Rectal smooth muscle tissue (tissue), 1 donor: ENCODE measurements around the gene MB.

Source experiments
- H3K27ac ChIP-seq: one replicate; pipeline ENCODE4 v1.7.0; 2013; ENCODE audit warnings: low read depth, low read length, inconsistent platforms
- H3K27me3 ChIP-seq: one replicate; pipeline ENCODE4 v1.7.0; 2013; ENCODE audit warnings: low read length; ENCODE audit not compliant: control insufficient read depth, insufficient read depth
- H3K36me3 ChIP-seq: one replicate; pipeline ENCODE4 v1.7.0; 2013; ENCODE audit warnings: low read length; ENCODE audit not compliant: control insufficient read depth, insufficient read depth
- H3K4me1 ChIP-seq: one replicate; pipeline ENCODE4 v1.7.0; 2013; ENCODE audit warnings: low read length; ENCODE audit not compliant: control insufficient read depth, insufficient read depth
- H3K4me3 ChIP-seq: one replicate; pipeline ENCODE4 v1.7.0; 2013; ENCODE audit warnings: low read length
- H3K9ac ChIP-seq: one replicate; pipeline ENCODE4 v1.7.0; 2013; ENCODE audit warnings: low read length

The MB gene

GRCh38 chr22:35568751-35569739, 48.1 kb downstream of the MB start:
- no peaks in the 10 kb centered on the region for H3K27me3 ChIP-seq
- no peak overlapping the region for H3K4me3 ChIP-seq
- H3K36me3 ChIP-seq = peaks cover 2% of the 10 kb centered on the region
- H3K4me1 ChIP-seq = peaks cover 17% of the 10 kb centered on the region
- H3K9ac ChIP-seq = no peak overlapping the region
- H3K27ac ChIP-seq = no peak overlapping the region

DNA sequence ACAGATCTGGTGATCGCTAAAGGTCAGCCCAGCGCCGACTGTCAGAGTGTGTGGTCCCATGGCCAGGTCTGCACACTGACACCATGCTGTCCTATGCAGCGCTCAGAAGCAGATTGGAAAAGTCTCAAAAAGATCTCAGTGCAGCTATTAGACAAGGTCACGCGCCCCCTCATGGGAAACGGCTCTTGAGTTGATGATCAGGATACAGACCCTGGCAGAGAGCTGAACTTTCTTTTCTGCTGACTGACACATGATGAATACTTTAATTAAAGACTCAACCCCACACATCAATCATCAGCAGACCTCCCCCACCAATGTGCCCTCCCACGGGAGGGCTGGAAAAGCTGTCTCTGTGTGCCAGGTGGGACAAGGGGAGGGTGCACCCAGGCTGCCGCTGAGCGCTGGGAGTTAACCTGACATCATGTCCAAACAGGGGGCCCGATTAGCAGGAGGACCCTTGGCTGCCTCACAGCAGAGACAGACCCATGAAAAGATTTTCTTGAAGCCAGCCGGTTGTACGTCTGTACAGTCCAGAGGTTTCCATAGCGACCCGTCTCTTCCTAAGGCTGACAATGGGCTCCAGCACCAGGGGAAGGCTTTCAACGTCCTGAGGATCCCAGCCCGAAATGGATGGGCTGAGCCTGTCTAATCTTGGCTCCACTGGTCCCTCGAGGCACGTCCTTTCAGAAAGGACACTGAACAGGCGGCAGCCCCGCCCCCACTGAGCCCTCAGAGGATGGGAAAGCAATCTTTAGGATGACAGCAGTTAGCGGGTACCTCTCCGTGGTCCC, 49.6 kb downstream of the MB start:
- Histone ChIP-seq H3K27me3 (no peaks in the 10 kb centered on the region), H3K36me3 (peaks cover 2% of the 10 kb centered on the region), H3K4me1 (peaks cover 17% of the 10 kb centered on the region), H3K27ac (no peak overlapping the region), H3K4me3 (no peak overlapping the region), H3K9ac (no peak overlapping the region)

DNA sequence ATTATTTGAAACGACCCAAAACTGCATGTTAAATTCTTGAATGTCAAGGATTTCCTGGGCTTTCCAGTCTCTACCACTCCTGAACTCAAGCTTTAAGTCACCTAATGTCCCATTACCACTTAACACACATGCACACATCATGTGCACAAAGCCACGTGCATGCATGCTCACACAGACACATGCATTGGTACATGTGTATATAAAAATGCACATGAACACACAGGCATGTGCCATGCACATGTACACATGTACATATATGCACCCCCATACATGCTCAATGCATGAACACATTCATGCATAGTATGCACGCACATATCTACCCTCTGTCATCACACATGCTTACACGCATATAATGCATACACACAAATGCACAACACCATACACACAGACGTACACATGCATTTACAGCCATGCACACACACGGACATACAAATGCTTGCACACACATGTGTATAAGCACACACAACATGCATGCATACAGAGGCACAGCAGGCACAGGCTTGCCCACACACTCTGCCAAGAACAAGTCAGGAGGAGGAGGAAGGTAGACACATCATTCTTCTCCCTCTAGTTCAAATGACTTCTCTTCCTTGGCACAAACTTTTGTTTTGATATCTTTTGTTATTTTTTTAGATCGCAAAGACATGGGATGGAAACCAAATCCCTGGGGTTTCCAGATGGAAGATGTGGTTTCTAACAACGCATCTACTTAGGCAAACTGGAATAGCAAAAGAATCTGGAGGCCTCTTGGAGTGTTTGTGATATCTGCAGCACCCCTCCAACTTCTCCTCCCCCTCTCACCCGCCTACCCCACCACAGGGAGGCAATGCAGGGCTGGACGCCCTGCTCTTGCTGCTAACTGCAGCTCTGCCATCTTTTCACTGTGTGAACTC, 51.9 kb downstream of the MB start:
- H3K27me3 ChIP-seq = no peaks in the 10 kb centered on the region
- H3K4me1 ChIP-seq = peaks cover 17% of the 10 kb centered on the region
- H3K36me3 ChIP-seq = peaks cover 2% of the 10 kb centered on the region
- H3K4me3 ChIP-seq = peak overlapping the region; percentile 15
- no peak overlapping the region for H3K9ac ChIP-seq
- peak overlapping the region; percentile 16 for H3K27ac ChIP-seq

GRCh38 chr22:35563211-35563610, 53.9 kb downstream of the MB start:
- Histone ChIP-seq H3K4me1 (peaks cover 17% of the 10 kb centered on the region), H3K27ac (no peak overlapping the region), H3K36me3 (peaks cover 2% of the 10 kb centered on the region), H3K9ac (no peak overlapping the region), H3K27me3 (no peaks in the 10 kb centered on the region), H3K4me3 (no peak overlapping the region)

DNA sequence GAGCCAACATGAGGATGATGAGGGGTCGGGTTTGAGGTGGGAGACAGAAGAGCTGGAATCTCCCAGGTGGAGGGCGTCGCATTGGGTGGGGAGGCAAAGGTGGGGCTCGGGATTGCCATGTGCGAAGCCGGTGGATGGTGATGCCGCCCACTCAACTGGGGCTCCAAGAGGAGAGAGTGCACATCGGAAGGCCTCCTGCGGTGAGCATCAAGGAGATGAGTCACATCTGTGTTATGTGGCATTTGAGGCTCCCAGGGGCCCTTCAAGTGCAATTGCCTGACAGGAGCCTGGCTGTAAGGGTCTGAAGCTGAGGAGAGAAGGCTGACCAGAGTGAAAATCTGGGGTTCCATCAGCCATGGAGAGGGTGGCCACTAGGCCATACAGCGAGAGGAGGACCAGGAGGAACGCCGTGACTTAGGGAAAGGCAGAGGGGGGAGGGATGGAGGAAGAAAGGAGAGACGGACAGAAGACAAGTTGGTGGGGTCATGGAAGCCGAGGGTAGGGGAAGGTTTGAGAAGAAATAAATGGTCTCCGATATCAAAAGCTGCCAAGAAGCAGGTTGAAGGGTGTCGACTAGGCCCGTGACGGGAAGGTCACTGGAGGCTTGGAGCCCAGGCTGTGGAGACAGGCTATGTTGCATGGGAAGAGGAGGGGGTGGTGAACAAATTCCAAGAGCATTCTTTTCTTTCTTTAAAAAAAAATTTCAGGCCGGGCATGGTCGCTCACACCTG, 55.2 kb downstream of the MB start:
- no peaks in the 10 kb centered on the region for H3K27me3 ChIP-seq
- no peak overlapping the region for H3K4me3 ChIP-seq

DNA sequence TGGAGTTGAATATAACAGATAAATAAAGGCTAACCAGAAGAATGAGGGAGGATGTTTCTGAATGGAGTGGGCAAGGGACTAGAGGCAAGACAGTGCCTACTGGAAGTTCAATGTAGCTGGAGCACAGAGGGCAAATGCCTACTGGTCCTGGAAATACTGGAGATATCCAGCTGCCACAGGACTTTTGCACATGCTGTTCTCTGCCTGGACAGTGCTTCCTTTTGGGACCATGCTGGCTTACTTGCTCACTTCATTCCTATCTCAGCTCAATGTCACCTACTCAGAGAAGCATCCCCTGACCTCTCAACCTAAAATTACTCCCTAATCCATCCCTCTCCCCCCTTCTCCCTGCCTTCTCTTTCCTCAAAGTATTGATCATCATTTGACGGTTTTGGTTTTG, 56.3 kb downstream of the MB start:
- Histone ChIP-seq H3K36me3 (no peaks in the 10 kb centered on the region), H3K4me1 (peaks cover 15% of the 10 kb centered on the region), H3K27ac (no peak overlapping the region), H3K27me3 (no peaks in the 10 kb centered on the region), H3K4me3 (no peak overlapping the region), H3K9ac (no peak overlapping the region)

More for the DNA sequence above, 55.2 kb downstream of the MB start:
- no peak overlapping the region for H3K27ac ChIP-seq
- peaks cover 17% of the 10 kb centered on the region for H3K4me1 ChIP-seq
- peaks cover 2% of the 10 kb centered on the region for H3K36me3 ChIP-seq
- H3K9ac ChIP-seq = no peak overlapping the region

DNA sequence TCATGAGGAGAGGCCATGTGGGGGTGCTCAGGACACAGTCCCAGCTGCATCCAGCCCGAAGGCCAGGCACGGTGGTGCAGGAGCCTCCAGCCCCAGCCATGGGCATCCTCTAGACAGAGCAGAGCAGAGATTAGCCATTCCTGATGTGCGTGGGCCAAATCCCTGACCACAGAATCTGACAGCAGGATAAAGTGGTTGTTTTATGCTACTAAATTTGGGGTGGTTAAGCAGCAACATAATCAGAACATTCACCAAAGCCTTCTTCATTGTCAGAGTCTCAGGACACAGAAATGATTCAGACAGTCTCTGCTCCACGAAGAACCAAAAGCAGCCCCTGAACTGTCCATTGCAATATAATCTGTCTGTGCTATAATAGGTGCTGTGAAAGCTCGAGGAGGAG, 56.8 kb downstream of the MB start:
- Histone ChIP-seq H3K36me3 (no peaks in the 10 kb centered on the region), H3K27me3 (no peaks in the 10 kb centered on the region), H3K4me3 (no peak overlapping the region), H3K27ac (no peak overlapping the region), H3K9ac (no peak overlapping the region), H3K4me1 (peaks cover 13% of the 10 kb centered on the region)

GRCh38 chr22:35559354-35560005, 57.6 kb downstream of the MB start:
- H3K4me1 ChIP-seq = peaks cover 4% of the 10 kb centered on the region
- H3K27ac ChIP-seq = no peak overlapping the region
- no peaks in the 10 kb centered on the region for H3K36me3 ChIP-seq
- no peak overlapping the region for H3K9ac ChIP-seq
- no peak overlapping the region for H3K4me3 ChIP-seq
- H3K27me3 ChIP-seq = no peaks in the 10 kb centered on the region

DNA sequence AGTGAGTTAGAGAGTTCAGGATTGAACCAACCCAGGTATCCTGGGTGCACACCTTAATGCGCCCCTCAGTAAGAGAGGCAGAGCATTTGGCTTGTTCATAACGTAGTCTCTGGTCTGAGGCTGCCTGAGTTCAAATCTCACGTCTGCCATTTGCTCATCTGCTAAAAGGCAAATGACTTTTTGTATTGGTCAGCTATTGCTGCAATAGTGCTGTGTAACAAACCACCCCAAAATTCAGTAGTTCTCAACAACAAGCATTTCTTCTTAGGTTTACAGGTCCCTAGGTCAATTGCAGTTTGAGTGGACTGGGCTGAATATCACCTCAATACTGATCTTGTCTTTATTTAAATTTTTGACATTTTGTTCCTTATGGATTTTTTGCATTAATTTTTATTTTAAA, 58.4 kb downstream of the MB start:
- H3K27ac ChIP-seq = no peak overlapping the region

DNA sequence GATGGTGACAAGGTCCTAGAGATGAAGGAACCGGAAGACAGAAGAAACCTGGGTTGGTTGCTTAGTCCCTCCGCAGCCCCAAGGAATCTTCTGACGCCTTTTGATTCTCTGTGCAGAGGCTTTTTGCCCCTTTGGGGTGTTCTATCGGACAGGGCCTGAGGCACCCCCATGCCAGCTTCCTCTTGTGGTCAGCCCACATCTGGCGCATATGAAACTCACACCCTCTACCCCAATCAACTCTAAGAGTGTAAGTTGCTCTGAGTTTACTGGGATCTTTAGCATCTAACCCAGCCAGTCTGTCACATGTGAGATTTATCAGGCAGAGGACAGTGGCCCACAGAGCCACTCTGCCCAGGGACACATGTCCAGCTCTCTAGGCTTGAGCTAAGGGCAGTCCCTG, 59.1 kb downstream of the MB start:
- H3K27me3 ChIP-seq = no peaks in the 10 kb centered on the region
- no peak overlapping the region for H3K27ac ChIP-seq
- no peaks in the 10 kb centered on the region for H3K36me3 ChIP-seq
- H3K9ac ChIP-seq = no peak overlapping the region
- no peaks in the 10 kb centered on the region for H3K4me1 ChIP-seq
- no peak overlapping the region for H3K4me3 ChIP-seq

More for the DNA sequence above, 58.4 kb downstream of the MB start:
- Histone ChIP-seq H3K4me3 (no peak overlapping the region), H3K36me3 (no peaks in the 10 kb centered on the region), H3K27me3 (no peaks in the 10 kb centered on the region), H3K9ac (no peak overlapping the region), H3K4me1 (no peaks in the 10 kb centered on the region)
